GM10266 (cell line): ENCODE data around the gene MAB21L4.

Source experiments
- DNase-seq: peaks from one replicate; pipeline ENCODE4 v3.0.0; 2012; ENCODE audit errors: extremely low spot score
- CTCF ChIP-seq: IDR thresholded peaks from 2 replicates; pipeline ENCODE4 v1.5.1; 2012; ENCODE audit warnings: mild to moderate bottlenecking, low read depth; ENCODE audit not compliant: control insufficient read depth, insufficient read depth; ENCODE audit errors: missing control alignments

MAB21L4 gene

GRCh38 chr2:240913810-240914644 lies 18.1 kb upstream of the MAB21L4 start:
- TF ChIP-seq CTCF: peak; percentile 89
- DNase-seq: peak; percentile 87

GRCh38 chr2:240912878-240913809 lies 17.2 kb upstream of the MAB21L4 start:
- TF ChIP-seq CTCF: no peak
- DNase-seq: no peak

- no peak for DNase-seq
- TF ChIP-seq CTCF: no peak
These were observed 15.8 kb upstream of the MAB21L4 start for GRCh38 chr2:240911641-240912265.

GRCh38 chr2:240909216-240909974 lies 13.4 kb upstream of the MAB21L4 start:
- TF ChIP-seq CTCF: no peak
- no peak for DNase-seq

GRCh38 chr2:240906911-240907590 lies 11.1 kb upstream of the MAB21L4 start:
- no peak for DNase-seq
- no peak for TF ChIP-seq CTCF
